HepG2 (cell line): Measurements from ENCODE around the gene WDFY1. TPM values are rescaled to one million over a fixed set of nuclear protein-coding genes. Genes with fewer than 3 reads are reported as not detected.
A peak's percentile ranks its signal among the peaks of the same experiment; 100 is the strongest.

Source experiments
- AGO1 ChIP-seq: fragments of 200-400 bp; formaldehyde crosslinking; IDR thresholded peaks from 2 replicates; pipeline ENCODE4 v1.6.1; 2017; ENCODE audit warnings: mild to moderate bottlenecking, low read depth, low read length, moderate library complexity; ENCODE audit not compliant: poor library complexity, severe bottlenecking
- ARNTL ChIP-seq: sonication (generic); formaldehyde crosslinking; IDR thresholded peaks from 2 replicates; pipeline ENCODE4 v1.4.0; 2020; ENCODE audit warnings: mild to moderate bottlenecking, missing genetic modification reagents
- ATRX ChIP-seq: sonication (generic); formaldehyde crosslinking; IDR thresholded peaks from 2 replicates; pipeline ENCODE4 v1.4.0; 2020; ENCODE audit warnings: missing genetic modification reagents, borderline replicate concordance
- BATF2 ChIP-seq: sonication (generic); formaldehyde crosslinking; IDR thresholded peaks from 2 replicates; pipeline ENCODE4 v1.8.0; 2022; ENCODE audit warnings: mild to moderate bottlenecking, missing genetic modification reagents, moderate library complexity
- CAMTA2 ChIP-seq: sonication (generic); formaldehyde crosslinking; IDR thresholded peaks from 2 replicates; pipeline ENCODE4 v1.4.0; 2020; ENCODE audit warnings: mild to moderate bottlenecking, missing genetic modification reagents, borderline replicate concordance
- FOSL1 ChIP-seq: sonication (generic); formaldehyde crosslinking; IDR thresholded peaks from 2 replicates; pipeline ENCODE4 v1.9.0; 2021; ENCODE audit warnings: missing genetic modification reagents, borderline replicate concordance
- GMEB2 ChIP-seq: IDR thresholded peaks from 2 replicates; pipeline ENCODE4 v1.6.1; 2016; ENCODE audit warnings: missing biosample characterization, missing genetic modification reagents, low read depth
- NONO ChIP-seq, 2 experiments: fragments of 450-650 bp in 1 of 2; sonication (generic) in 1 of 2; formaldehyde crosslinking in 1 of 2; IDR thresholded peaks in 1 of 2; conservative IDR thresholded peaks in 1 of 2; 2 replicates each; pipeline versions ENCODE4 v1.6.1 to v1.8.0; 2017 to 2022; ENCODE audit warnings: mild to moderate bottlenecking in 1 of 2, missing genetic modification reagents in 1 of 2, moderate library complexity in 1 of 2
- PHF20 ChIP-seq: sonication (generic); formaldehyde crosslinking; IDR thresholded peaks from 2 replicates; pipeline ENCODE4 v1.5.0; 2020; ENCODE audit warnings: mild to moderate bottlenecking, missing genetic modification reagents
- PHF5A ChIP-seq: IDR thresholded peaks from one replicate; pipeline ENCODE4 v1.6.1; 2018; ENCODE audit warnings: low read depth, missing genetic modification reagents; ENCODE audit not compliant: unreplicated experiment
- RARA ChIP-seq: IDR thresholded peaks from 2 replicates; pipeline ENCODE4 v1.6.1; 2016; ENCODE audit warnings: missing genetic modification reagents, missing compliant biosample characterization
- SALL2 ChIP-seq: sonication (generic); formaldehyde crosslinking; IDR thresholded peaks from 2 replicates; pipeline ENCODE4 v1.8.1; 2023; ENCODE audit warnings: mild to moderate bottlenecking, missing genetic modification reagents, inconsistent platforms
- TERF1 ChIP-seq: sonication (generic); formaldehyde crosslinking; IDR thresholded peaks from 2 replicates; pipeline ENCODE4 v1.8.0; 2022; ENCODE audit warnings: mild to moderate bottlenecking, missing genetic modification reagents, moderate library complexity
- TGIF2 ChIP-seq: IDR thresholded peaks from 2 replicates; pipeline ENCODE4 v1.6.1; 2016; ENCODE audit warnings: control low read depth, missing compliant biosample characterization
- ZBTB4 ChIP-seq: sonication (generic); formaldehyde crosslinking; IDR thresholded peaks from 2 replicates; pipeline ENCODE4 v1.4.0; 2020; ENCODE audit warnings: missing genetic modification reagents, mild to moderate bottlenecking, borderline replicate concordance
- ZBTB7A ChIP-seq: sonication (generic); formaldehyde crosslinking; IDR thresholded peaks from 2 replicates; pipeline ENCODE4 v1.8.0; 2022; ENCODE audit warnings: mild to moderate bottlenecking, missing genetic modification reagents
- ZNF333 ChIP-seq: sonication (generic); formaldehyde crosslinking; IDR thresholded peaks from 2 replicates; pipeline ENCODE4 v1.4.0; 2020; ENCODE audit warnings: mild to moderate bottlenecking, missing genetic modification reagents, borderline replicate concordance
- ZNF83 ChIP-seq: sonication (generic); formaldehyde crosslinking; IDR thresholded peaks from 2 replicates; pipeline ENCODE4 v1.4.0; 2020; ENCODE audit warnings: missing genetic modification reagents, mild to moderate bottlenecking, borderline replicate concordance
- polyA plus RNA-seq, 8 experiments: library from polyadenylated mRNA; depleted of rRNA in 3 of 8; stranded (reverse) in 7 of 8; unstranded in 1 of 8; fragments of >200 nt; fragmentation: Illumina TruSeq in 4 of 8; extraction: Trizol in 4 of 8; gene quantifications; 2 replicates each; pipeline versions ENCODE4 v1.2.1 to v1.2.3, GENCODE V29; 2011 to 2016; ENCODE audit warnings: low read depth in 4 of 8, missing spikeins in 1 of 8, mixed read lengths in 1 of 8; ENCODE audit not compliant: insufficient read depth in 1 of 8
- total RNA-seq, 5 experiments: library from RNA; depleted of rRNA; stranded (reverse); fragments of >200 nt; fragmentation: Illumina TruSeq; extraction: Trizol; gene quantifications; 2 replicates each; pipeline ENCODE4 v1.2.3, GENCODE V29; 2016; ENCODE audit warnings: low read depth in 1 of 5
- TF ChIP-seq, protein P1 (sequence below): sonication (generic); formaldehyde crosslinking; IDR thresholded peaks from 2 replicates; pipeline ENCODE4 v1.4.0; 2020; ENCODE audit warnings: missing genetic modification reagents

The WDFY1 gene
- total and polyA plus RNA-seq, 2 of the 13 experiments (the other 11 are each of a cell fraction or from before 2014, with no cell fraction given): 77.0 to 78.4 TPM

GRCh38 chr2:223957092-223957851 is 12.1 kb upstream of the WDFY1 start, which contains the start of gene MRPL44 (continued):
- TF ChIP-seq, protein P1, sequence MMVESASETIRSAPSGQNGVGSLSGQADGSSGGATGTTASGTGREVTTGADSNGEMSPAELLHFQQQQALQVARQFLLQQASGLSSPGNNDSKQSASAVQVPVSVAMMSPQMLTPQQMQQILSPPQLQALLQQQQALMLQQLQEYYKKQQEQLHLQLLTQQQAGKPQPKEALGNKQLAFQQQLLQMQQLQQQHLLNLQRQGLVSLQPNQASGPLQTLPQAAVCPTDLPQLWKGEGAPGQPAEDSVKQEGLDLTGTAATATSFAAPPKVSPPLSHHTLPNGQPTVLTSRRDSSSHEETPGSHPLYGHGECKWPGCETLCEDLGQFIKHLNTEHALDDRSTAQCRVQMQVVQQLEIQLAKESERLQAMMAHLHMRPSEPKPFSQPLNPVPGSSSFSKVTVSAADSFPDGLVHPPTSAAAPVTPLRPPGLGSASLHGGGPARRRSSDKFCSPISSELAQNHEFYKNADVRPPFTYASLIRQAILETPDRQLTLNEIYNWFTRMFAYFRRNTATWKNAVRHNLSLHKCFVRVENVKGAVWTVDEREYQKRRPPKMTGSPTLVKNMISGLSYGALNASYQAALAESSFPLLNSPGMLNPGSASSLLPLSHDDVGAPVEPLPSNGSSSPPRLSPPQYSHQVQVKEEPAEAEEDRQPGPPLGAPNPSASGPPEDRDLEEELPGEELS (CRISPR knock-in tag): peak; percentile 88
- TF ChIP-seq ZBTB7A (peak; percentile 72; the same call in 1 of the 2 replicates), PHF5A (CRISPR knock-in tag) (peak; percentile 99), SALL2 (CRISPR knock-in tag) (peak; percentile 99), GMEB2 (CRISPR knock-in tag) (peak; percentile 47; the same call in 1 of the 2 replicates), ZBTB4 (peak; percentile 94), TERF1 (CRISPR knock-in tag) (no peak), ZNF83 (peak; percentile 91; the same call in 1 of the 2 replicates), ATRX (CRISPR knock-in tag) (0 out of 2 replicates have a peak, but pooled peaks have one; percentile 47), AGO1 (peak; percentile 85), FOSL1 (CRISPR knock-in tag) (no peak; the same call in 1 of the 2 replicates), PHF20 (CRISPR knock-in tag) (peak; percentile 100), NONO (IDR thresholded peaks at IDR 0.05) (no peak), NONO (CRISPR knock-in tag; conservative IDR thresholded peaks at IDR 0.05) (peak; percentile 99), ARNTL (CRISPR knock-in tag) (peak; percentile 92), RARA (CRISPR knock-in tag) (peak; percentile 76), TGIF2 (CRISPR knock-in tag) (peak; percentile 98), CAMTA2 (CRISPR knock-in tag) (peak; percentile 97), ZNF333 (peak; percentile 64; the same call in 1 of the 2 replicates), BATF2 (CRISPR knock-in tag) (no peak; the same call in 1 of the 2 replicates)
